Stimulated activated CD4-positive, alpha-beta T cell treated with anti-CD3 and anti-CD28 coated beads, Interleukin-1b, Interleukin-23, amount 100 ng/mL, for 48 hours (primary cell): Measurements from ENCODE around the gene ZIC4.

Experiments used
- DNase-seq: peaks from one replicate; pipeline ENCODE4 v3.0.0-alpha.2; 2020

The ZIC4 gene

DNA sequence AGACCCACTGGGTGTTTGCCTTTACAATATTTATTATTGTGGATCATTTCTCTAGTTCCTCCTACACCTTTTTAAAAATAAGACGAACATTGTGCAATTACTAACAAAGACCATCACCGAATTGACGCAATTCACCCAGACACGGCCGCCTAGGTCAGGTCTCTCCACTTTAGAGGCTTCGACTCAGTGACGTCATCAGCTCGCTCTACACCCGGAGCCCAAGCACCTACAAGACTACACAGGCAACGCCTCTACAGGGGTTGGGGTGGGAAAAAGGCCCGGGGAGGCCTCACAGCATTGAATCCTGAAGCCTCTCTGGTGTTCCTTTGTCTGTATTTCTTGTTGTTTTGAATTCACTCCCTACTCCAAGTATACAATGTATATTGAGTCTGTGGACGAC is 16.6 kb downstream of the ZIC4 start:
- DNase-seq = no peak

- no peak for DNase-seq
Observed at GRCh38 chr3:147388700-147389580, 17.4 kb downstream of the ZIC4 start.

- DNase-seq = no peak
Observed at GRCh38 chr3:147387885-147388699, 18.3 kb downstream of the ZIC4 start.

DNA sequence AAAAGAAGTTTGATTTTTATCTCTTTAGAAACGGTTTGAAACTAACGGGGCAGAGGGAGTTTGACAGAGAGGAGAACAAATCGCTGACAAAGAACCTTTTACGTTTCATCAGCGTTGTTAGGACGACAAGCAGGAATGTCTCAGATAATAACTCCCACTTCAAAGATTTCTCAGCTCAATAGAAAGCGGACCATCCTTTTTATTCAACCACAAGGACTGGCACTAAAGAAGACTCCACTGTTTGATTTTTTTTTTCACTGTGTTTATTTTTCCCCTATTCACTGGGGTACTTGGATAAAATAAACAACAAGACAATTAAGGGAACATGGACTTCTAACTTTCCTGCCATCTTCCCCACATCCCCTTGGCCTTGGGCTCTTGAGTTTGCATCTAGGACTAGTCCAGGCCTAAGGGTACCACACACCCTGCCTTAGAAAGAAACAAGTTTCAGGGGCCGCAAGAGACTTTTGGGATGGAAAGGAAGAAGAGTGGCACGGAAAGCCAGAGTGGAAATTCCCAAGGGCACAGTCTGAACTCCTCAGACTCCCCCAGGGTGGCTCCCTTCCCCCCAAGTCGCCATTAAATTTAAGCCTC is 19.0 kb downstream of the ZIC4 start:
- no peak for DNase-seq

DNA sequence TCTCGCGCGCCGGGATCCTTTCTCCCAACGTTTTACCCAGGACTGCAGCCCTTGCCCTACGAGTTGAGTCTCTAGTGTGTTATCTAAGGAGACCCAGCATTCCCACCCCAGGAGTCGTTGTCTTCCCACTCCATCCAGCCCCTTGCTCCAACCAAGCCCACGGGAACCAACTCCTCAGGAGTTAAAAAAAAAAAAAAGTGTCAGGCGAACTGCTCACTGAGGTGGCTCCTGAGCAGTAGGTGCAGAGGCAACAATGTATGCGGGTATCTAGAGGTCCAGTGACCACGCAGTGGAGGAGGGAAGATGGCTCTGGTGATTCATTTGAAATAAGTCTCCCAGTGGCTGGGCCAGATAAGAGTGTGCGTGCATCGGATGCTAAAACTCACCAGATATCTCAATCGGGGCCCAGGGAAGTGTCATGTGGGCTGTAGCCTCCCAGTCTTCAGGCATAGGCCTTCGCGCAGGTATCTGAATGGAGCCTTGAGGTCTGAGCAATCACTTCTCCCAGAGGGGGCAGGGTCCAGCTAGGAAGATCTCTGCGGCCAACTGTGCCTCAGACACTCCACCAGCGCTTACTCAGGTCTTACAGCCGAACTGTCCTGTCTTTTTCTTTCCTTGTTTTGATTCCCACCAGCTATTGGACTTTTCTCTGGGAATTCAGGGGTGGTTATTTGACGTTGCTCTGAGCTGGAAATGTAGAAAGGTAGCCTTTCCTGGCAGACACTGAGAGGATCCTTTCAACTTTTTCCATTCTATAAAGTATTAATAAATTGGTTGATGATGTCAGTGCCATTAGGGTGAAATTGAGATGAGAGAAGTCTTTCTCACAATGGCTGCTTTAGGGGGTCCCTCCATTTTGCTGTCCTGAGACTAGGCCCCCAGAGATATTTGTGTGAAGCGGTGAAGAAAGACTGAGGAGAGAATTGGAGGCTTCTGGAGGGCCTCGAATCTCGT is 21.0 kb downstream of the ZIC4 start:
- no peak for DNase-seq

GRCh38 chr3:147384210-147385058 is 21.9 kb downstream of the ZIC4 start:
- no peak for DNase-seq

- DNase-seq = no peak
Observed at GRCh38 chr3:147383617-147384016, 22.7 kb downstream of the ZIC4 start.

- DNase-seq = no peak
Observed at GRCh38 chr3:147381596-147381995, 24.7 kb downstream of the ZIC4 start.

DNA sequence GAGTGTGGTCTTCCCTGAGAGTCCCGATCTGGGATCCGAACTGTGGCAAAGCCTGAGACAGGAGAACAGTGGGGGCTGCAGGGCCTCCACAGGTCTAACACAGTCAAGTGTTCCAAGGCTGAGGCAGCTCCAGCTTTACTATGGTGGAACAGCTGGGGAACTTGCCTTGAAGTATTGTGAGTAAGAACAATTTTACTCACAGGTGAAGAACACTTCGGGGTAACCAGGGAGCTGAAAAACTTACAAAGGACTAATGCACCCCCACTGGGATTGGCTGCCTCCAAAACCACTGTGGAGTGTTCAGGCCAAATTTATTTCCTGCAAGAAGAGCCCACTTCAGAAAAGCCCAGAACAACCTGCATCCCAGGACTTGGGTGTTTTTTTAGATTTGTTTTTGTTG is 25.4 kb downstream of the ZIC4 start:
- no peak for DNase-seq

DNA sequence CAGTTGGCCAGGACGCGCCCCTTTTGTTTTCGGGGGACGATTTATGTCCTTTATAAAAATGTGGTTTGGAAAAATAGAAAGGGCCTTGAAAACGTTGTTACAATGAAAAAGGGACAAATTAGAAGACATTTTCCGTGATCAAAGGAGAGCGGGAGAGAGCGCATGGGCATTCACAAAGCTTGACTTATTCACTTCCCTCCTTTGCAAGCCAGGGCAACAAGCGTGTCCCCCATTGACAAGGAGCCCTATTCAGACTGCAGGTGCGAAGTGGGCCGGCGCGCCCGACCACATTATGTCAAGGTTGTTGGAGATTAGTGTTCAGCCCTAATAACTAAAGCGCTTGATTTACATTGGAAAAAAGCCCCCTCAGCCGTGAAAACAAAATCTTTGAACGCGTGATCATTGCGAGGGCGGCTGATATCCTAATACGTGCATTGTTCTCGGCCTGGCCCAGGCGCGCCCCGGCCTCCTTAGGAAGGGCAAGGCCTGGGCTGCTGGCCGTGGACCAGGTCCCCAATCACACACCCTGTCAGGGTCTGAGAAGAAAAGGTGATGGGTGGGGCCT is 25.9 kb downstream of the ZIC4 start:
- no peak for DNase-seq

DNA sequence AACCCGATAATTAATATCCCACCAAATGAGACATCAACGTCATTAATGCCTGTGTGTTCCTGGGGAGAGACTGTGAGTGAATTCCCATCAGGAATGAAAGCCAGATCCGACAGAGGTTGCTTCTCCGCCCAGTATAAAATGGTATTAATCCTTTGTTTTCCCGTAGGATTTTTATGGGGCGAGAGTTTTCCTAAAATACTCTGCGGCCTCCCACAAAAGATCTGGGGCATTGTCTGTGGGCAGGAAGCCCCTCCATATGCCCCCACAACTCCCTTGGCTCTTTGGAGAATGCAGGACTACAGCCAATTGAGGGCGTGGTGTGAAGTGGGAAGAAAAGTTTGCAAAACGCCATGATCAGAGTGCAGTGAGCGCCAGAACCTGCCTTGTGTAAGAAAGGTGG is 26.7 kb downstream of the ZIC4 start:
- no peak for DNase-seq

- no peak for DNase-seq
Observed at GRCh38 chr3:147377412-147378367, 28.7 kb downstream of the ZIC4 start.

- no peak for DNase-seq
Observed at GRCh38 chr3:147373301-147373700, 33.0 kb downstream of the ZIC4 start.

DNA sequence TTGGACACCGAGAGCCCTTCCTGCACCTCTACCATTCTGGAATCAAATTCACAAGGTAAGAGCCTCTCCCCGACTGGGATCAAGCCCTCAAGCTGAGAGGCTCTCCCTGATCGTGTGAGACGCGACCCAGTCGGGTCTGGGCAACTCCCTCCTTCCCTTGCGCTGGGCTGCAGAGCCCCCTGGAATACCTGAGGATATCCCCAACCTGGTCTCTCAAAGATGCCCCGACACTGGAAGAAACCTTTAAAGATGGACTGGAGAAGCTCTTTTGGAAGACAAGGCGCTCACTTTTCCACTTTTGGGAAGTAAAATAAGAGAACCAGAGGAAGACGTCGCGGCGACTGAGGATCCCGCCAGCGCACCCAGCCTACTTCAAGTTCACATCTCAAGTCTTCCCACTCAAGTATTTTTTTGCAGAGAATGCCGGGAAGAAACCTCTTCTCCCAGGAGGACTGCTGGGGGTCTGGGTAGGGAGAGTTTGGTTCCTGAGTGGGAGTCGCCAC is 33.8 kb downstream of the ZIC4 start:
- DNase-seq = no peak

- DNase-seq = no peak
Observed at GRCh38 chr3:147371771-147372340, 34.5 kb downstream of the ZIC4 start.

- DNase-seq = no peak
Observed at GRCh38 chr3:147371140-147371539, 35.2 kb downstream of the ZIC4 start.

DNA sequence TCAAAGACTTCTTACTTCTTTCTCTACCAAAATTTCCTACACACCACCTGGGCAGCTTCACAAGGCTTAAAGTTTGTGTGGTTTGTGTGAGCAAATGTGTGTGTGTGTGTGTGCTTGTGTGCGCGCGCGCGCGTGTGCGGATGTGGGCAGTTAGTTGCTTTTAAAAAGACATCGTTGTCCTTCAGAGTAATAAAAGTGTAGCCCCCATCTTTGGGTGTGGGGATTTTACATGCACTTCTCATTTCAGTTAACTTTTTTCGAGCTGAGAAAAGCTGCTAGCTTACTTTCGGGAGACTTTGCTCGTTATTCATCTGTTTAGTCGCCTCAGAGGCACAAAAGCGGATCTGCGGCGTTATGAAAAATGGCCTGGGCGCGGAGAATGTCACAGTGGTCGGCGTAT is 36.0 kb downstream of the ZIC4 start:
- DNase-seq = no peak

GRCh38 chr3:147369661-147370123 is 36.7 kb downstream of the ZIC4 start:
- no peak for DNase-seq

GRCh38 chr3:147369231-147369630 is 37.1 kb downstream of the ZIC4 start:
- DNase-seq = no peak
